IMR-90 (cell line): Measurements from ENCODE around the gene POLR2I. TPM values are rescaled to one million over a fixed set of nuclear protein-coding genes. Genes with fewer than 3 reads are reported as not detected.

ENCODE experiments used
- ATAC-seq: fragments of 200-7000 bp; cut with Tn5 transposase; 2 replicates; pipeline ENCODE4 v1.9.1; 2020; ENCODE audit warnings: low read depth, mild to moderate bottlenecking, moderate library complexity
- BruUV-seq: library from RNA; stranded (reverse); fragments of 400-500 nt; replicated peaks from 2 replicates; lab custom pipeline; 2021; lab: Mats Ljungman, UMichigan
- CTCF ChIA-PET: fragments of 300-600 bp; formaldehyde crosslinking; extraction: SDS; loops from one replicate; lab custom pipeline; 2021; ENCODE audit warnings: antibody characterized with exemption; lab: Yijun Ruan, JAX
- POLR2A ChIA-PET: fragments of 300-600 bp; sonication (Branson Sonifier 250); formaldehyde crosslinking; loops from one replicate; lab custom pipeline; 2022; ENCODE audit warnings: antibody characterized with exemption; ENCODE audit not compliant: unreplicated experiment; lab: Charles Lee
- DNase-seq: peaks from one replicate; pipeline ENCODE4 v3.0.0; 2013
- H2AFZ ChIP-seq: replicated peaks from 2 replicates; pipeline ENCODE3; 2013; ENCODE audit warnings: low read length, mild to moderate bottlenecking; ENCODE audit not compliant: poor library complexity
- H2AK5ac ChIP-seq: 2 replicates; pipeline ENCODE4 v1.6.1; 2013; ENCODE audit warnings: low read depth, low read length, inconsistent platforms
- H2AK9ac ChIP-seq: replicated peaks from 2 replicates; pipeline ENCODE3; 2013; ENCODE audit warnings: mild to moderate bottlenecking, low read depth, low read length, moderate library complexity; ENCODE audit not compliant: poor library complexity
- H2BK120ac ChIP-seq: 2 replicates; pipeline ENCODE4 v1.6.1; 2013; ENCODE audit warnings: low read depth, low read length, inconsistent platforms
- H2BK15ac ChIP-seq: 3 replicates; pipeline ENCODE4 v1.6.1; 2013; ENCODE audit warnings: low read depth, low read length, inconsistent platforms
- H2BK20ac ChIP-seq: 2 replicates; pipeline ENCODE4 v1.6.1; 2013; ENCODE audit warnings: low read depth, mild to moderate bottlenecking, inconsistent platforms, low read length, moderate library complexity
- H2BK5ac ChIP-seq: 2 replicates; pipeline ENCODE4 v1.6.1; 2013; ENCODE audit warnings: mild to moderate bottlenecking, low read depth, low read length, inconsistent platforms; ENCODE audit not compliant: poor library complexity, severe bottlenecking
- H3K14ac ChIP-seq: replicated peaks from 2 replicates; pipeline ENCODE4 v1.6.1; 2013; ENCODE audit warnings: low read depth, low read length, inconsistent platforms
- H3K18ac ChIP-seq: 2 replicates; pipeline ENCODE4 v1.6.1; 2013; ENCODE audit warnings: low read depth, low read length, control low read depth
- H3K23ac ChIP-seq: 2 replicates; pipeline ENCODE4 v1.6.1; 2013; ENCODE audit warnings: low read depth, low read length, inconsistent platforms
- H3K27ac ChIP-seq: 2 replicates; pipeline ENCODE4 v1.5.1; 2013; ENCODE audit warnings: mild to moderate bottlenecking, control low read depth, low read length; ENCODE audit not compliant: insufficient read depth
- H3K27me3 ChIP-seq: 2 replicates; pipeline ENCODE4 v1.6.1; 2013; ENCODE audit warnings: low read length; ENCODE audit not compliant: control insufficient read depth, insufficient read depth
- H3K36me3 ChIP-seq: 2 replicates; pipeline ENCODE4 v1.6.1; 2013; ENCODE audit warnings: low read length, mixed read lengths; ENCODE audit not compliant: control insufficient read depth, insufficient read depth
- H3K4ac ChIP-seq: 2 replicates; pipeline ENCODE4 v1.6.1; 2013; ENCODE audit warnings: low read depth, low read length, inconsistent platforms
- H3K4me1 ChIP-seq: 2 replicates; pipeline ENCODE4 v1.6.1; 2013; ENCODE audit warnings: low read length, mixed read lengths; ENCODE audit not compliant: control insufficient read depth, insufficient read depth
- H3K4me2 ChIP-seq: 2 replicates; pipeline ENCODE4 v1.6.1; 2013; ENCODE audit warnings: low read depth, mild to moderate bottlenecking, control low read depth, low read length, moderate library complexity
- H3K4me3 ChIP-seq: 2 replicates; pipeline ENCODE4 v1.5.1; 2013; ENCODE audit warnings: low read depth, mild to moderate bottlenecking, control low read depth, low read length, moderate library complexity; ENCODE audit not compliant: insufficient read depth
- H3K56ac ChIP-seq: 2 replicates; pipeline ENCODE4 v1.6.1; 2013; ENCODE audit warnings: low read length, inconsistent platforms; ENCODE audit not compliant: insufficient read depth; ENCODE audit errors: extremely low read depth
- H3K79me1 ChIP-seq, 2 experiments: 2 replicates each; pipeline ENCODE4 v1.6.1; 2013; ENCODE audit warnings: low read length in 2 of 2, inconsistent platforms in 1 of 2, low read depth in 1 of 2
- H3K9ac ChIP-seq: 2 replicates; pipeline ENCODE4 v1.6.1; 2013; ENCODE audit warnings: low read depth, low read length, control low read depth
- H3K9me1 ChIP-seq: 2 replicates; pipeline ENCODE4 v1.6.1; 2013; ENCODE audit warnings: low read length, inconsistent platforms; ENCODE audit not compliant: insufficient read depth
- H3K9me3 ChIP-seq: 2 replicates; pipeline ENCODE4 v1.6.1; 2013; ENCODE audit warnings: low read length; ENCODE audit not compliant: control insufficient read depth, insufficient read depth
- H4K20me1 ChIP-seq: 2 replicates; pipeline ENCODE4 v1.6.1; 2013; ENCODE audit warnings: low read length, inconsistent platforms; ENCODE audit not compliant: insufficient read depth
- H4K5ac ChIP-seq: 2 replicates; pipeline ENCODE4 v1.6.1; 2013; ENCODE audit warnings: mild to moderate bottlenecking, low read depth, low read length, control low read depth
- H4K8ac ChIP-seq, 2 experiments: 2 replicates each; pipeline ENCODE4 v1.6.1; 2013; ENCODE audit warnings: low read depth in 2 of 2, low read length in 2 of 2, control low read depth in 1 of 2, inconsistent platforms in 1 of 2
- H4K91ac ChIP-seq: 2 replicates; pipeline ENCODE4 v1.6.1; 2013; ENCODE audit warnings: low read depth, low read length, inconsistent platforms; ENCODE audit not compliant: insufficient read depth
- BHLHE40 ChIP-seq: fragments of 150-350 bp; IDR thresholded peaks from 2 replicates; pipeline ENCODE4 v1.6.1; 2016; ENCODE audit warnings: mild to moderate bottlenecking, low read depth, low read length
- CEBPB ChIP-seq: IDR thresholded peaks from 2 replicates; pipeline ENCODE4 v1.6.1; 2012; ENCODE audit warnings: low read depth, low read length, improper control_type of control experiment
- CHD1 ChIP-seq: IDR thresholded peaks from 2 replicates; pipeline ENCODE4 v1.6.1; 2012; ENCODE audit warnings: low read depth, low read length, improper control_type of control experiment
- CTCF ChIP-seq: conservative IDR thresholded peaks from 2 replicates; pipeline ENCODE4 v1.5.1; 2012; ENCODE audit warnings: mild to moderate bottlenecking, low read depth, low read length, improper control_type of control experiment
- FOS ChIP-seq: fragments of 150-350 bp; IDR thresholded peaks from 2 replicates; pipeline ENCODE4 v1.6.1; 2016; ENCODE audit warnings: low read depth, low read length
- MAFK ChIP-seq: IDR thresholded peaks from 2 replicates; pipeline ENCODE4 v1.6.1; 2012; ENCODE audit warnings: low read depth, low read length, improper control_type of control experiment
- MAZ ChIP-seq: IDR thresholded peaks from 2 replicates; pipeline ENCODE4 v1.6.1; 2012; ENCODE audit warnings: low read depth, mild to moderate bottlenecking, low read length, improper control_type of control experiment, moderate library complexity, borderline replicate concordance
- MXI1 ChIP-seq: IDR thresholded peaks from 2 replicates; pipeline ENCODE4 v1.6.1; 2012; ENCODE audit warnings: low read depth, mild to moderate bottlenecking, low read length, moderate library complexity, borderline replicate concordance
- NFE2L2 ChIP-seq: fragments of 150-350 bp; IDR thresholded peaks from 2 replicates; pipeline ENCODE4 v1.6.1; 2016; ENCODE audit warnings: low read depth, mild to moderate bottlenecking, low read length
- POLR2A ChIP-seq: IDR thresholded peaks from 2 replicates; pipeline ENCODE4 v1.6.1; 2012; ENCODE audit warnings: mild to moderate bottlenecking, low read depth, low read length
- RAD21 ChIP-seq: IDR thresholded peaks from 2 replicates; pipeline ENCODE4 v1.6.1; 2012; ENCODE audit warnings: low read length, improper control_type of control experiment
- RCOR1 ChIP-seq: IDR thresholded peaks from 2 replicates; pipeline ENCODE4 v1.6.1; 2012; ENCODE audit warnings: mild to moderate bottlenecking, low read length, improper control_type of control experiment; ENCODE audit not compliant: insufficient replicate concordance
- RFX5 ChIP-seq: IDR thresholded peaks from 2 replicates; pipeline ENCODE4 v1.8.0; 2012; ENCODE audit warnings: low read depth, mild to moderate bottlenecking, low read length, moderate library complexity
- SMC3 ChIP-seq: fragments of 150-350 bp; IDR thresholded peaks from 2 replicates; pipeline ENCODE4 v1.6.1; 2016; ENCODE audit warnings: low read depth, mild to moderate bottlenecking, antibody characterized with exemption, low read length, moderate library complexity
- WGBS, 2 experiments: methylation state at CpG; one replicate each; pipeline versions ENCODE4 v1.1.5 to v1.1.7; 2013; ENCODE audit warnings: missing lambda C conversion rate in 2 of 2; ENCODE audit not compliant: insufficient read length in 1 of 2; ENCODE audit errors: extremely low coverage in 2 of 2; 5-methylcytosine and 5-hydroxymethylcytosine counted together
- dilution Hi-C: fragments of 300-500 bp; cut with HindIII; formaldehyde crosslinking; loops from one replicate; pipeline ENCODE4 v1.14.3; 2018; ENCODE audit warnings: low sequenced_read_pairs; ENCODE audit not compliant: unreplicated experiment
- in situ Hi-C: fragments of 300-500 bp; cut with MboI; formaldehyde crosslinking; loops from 3 replicates; pipeline ENCODE4 v1.14.3; 2019; ENCODE audit warnings: low sequenced_read_pairs, inconsistent platforms, mixed read lengths
- intact Hi-C: fragments of 100-400 bp; cut with micrococcal nuclease; formaldehyde crosslinking; loops from 2 replicates; pipeline ENCODE4 v1.10.0; 2022
- polyA plus RNA-seq, 3 experiments: library from polyadenylated mRNA; depleted of rRNA; stranded (reverse); fragments of >200 nt; gene quantifications; 2 replicates each; pipeline ENCODE4 v1.2.3, GENCODE V29; 2012; ENCODE audit warnings: low replicate concordance in 1 of 3
- total RNA-seq: library from RNA; depleted of rRNA; stranded (reverse); fragments of >200 nt; gene quantifications from 2 replicates; pipeline ENCODE4 v1.2.3, GENCODE V29; 2012
- TF ChIP-seq, protein P1 (sequence below): fragments of 150-350 bp; IDR thresholded peaks from 2 replicates; pipeline ENCODE4 v1.6.1; 2017; ENCODE audit warnings: mild to moderate bottlenecking, antibody characterized with exemption, low read length, low read depth

POLR2I gene
- total and polyA plus RNA-seq, 2 of the 4 experiments (the other 2 are of a cell fraction) = 35.8 to 59.7 TPM

DNA sequence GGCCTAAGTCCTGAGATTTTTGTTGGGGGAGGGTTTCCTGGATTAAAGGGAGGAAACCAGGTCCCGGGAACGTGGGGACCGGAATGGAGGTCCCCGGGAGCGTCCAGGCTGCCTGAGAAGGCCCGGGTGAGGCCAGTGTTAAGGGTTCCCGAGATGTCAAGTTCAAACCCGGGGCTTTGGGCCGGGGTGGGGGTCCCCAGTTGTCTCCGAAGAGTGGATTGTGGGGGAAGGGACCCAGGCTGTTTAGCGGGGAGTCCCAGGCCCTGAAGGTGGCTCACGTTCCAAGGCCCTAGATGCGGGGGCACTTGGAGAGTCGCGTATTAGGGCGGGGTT lies 37.3 kb upstream of the POLR2I start:
- intact Hi-C loops = no loop called here
- Histone ChIP-seq H3K9me3 (no peaks in the 10 kb centered on the region), H3K36me3 (peaks cover 33% of the 10 kb centered on the region), H2AK9ac (no peak overlapping the region), H4K8ac (peak overlapping the region in 1 of 2 experiments; percentile 13; a peak in 1 of 4 replicates), H3K9me1 (no peaks in the 10 kb centered on the region; the same call in 1 of the 2 replicates), H3K9ac (no peak overlapping the region), H3K18ac (no peak overlapping the region), H3K27me3 (no peaks in the 10 kb centered on the region), H2BK120ac (no peak overlapping the region), H3K4me3 (0 out of 2 replicates have a peak overlapping the region, but pooled peaks have one; percentile 1), H2AK5ac (no peak overlapping the region), H3K27ac (no peak overlapping the region), H2BK5ac (no peak overlapping the region), H3K4me2 (no peak overlapping the region; the same call in 1 of the 2 replicates), H4K91ac (no peak overlapping the region), H2BK20ac (no peak overlapping the region), H3K23ac (no peak overlapping the region), H2AFZ (peak overlapping the region; percentile 51), H3K4me1 (peaks cover 6% of the 10 kb centered on the region; the same call in 1 of the 2 replicates), H4K5ac (no peak overlapping the region; the same call in 1 of the 2 replicates), H3K14ac (no peak overlapping the region), H3K4ac (no peak overlapping the region), H3K56ac (no peak overlapping the region), H4K20me1 (peaks cover 10% of the 10 kb centered on the region), H3K79me1 (peaks cover 4 to 32% of the 10 kb centered on the region in 2 experiments; a peak in 2 of 4 replicates), H2BK15ac (no peak overlapping the region)
- in situ Hi-C loops = no loop called here
- POLR2A ChIA-PET = interaction anchor here (0.6 kb wide), 2 partner anchors 257 to 1149 kb away, joined by 3 to 5 read pairs; no protein-coding TSS in a partner anchor
- dilution Hi-C loops = no loop called here
- DNase-seq (no peak), ATAC-seq (no peak)
- TF ChIP-seq BHLHE40 (no peak), RAD21 (no peak), MAZ (no peak), POLR2A (no peak), SMC3 (no peak), MXI1 (no peak), MAFK (no peak), CTCF (no peak), RCOR1 (no peak), NFE2L2 (no peak), CEBPB (no peak), FOS (no peak), CHD1 (no peak), RFX5 (no peak)
- TF ChIP-seq, protein P1, sequence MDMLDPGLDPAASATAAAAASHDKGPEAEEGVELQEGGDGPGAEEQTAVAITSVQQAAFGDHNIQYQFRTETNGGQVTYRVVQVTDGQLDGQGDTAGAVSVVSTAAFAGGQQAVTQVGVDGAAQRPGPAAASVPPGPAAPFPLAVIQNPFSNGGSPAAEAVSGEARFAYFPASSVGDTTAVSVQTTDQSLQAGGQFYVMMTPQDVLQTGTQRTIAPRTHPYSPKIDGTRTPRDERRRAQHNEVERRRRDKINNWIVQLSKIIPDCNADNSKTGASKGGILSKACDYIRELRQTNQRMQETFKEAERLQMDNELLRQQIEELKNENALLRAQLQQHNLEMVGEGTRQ = no peak
- WGBS, 2 experiments = 26% methylated on average over 6 of the region's 16 CpGs; no CpG with 5 or more reads in 1 of the 2 experiments
- no TSS peak for BruUV-seq
- CTCF ChIA-PET = no interaction called here
